K562 (cell line): ENCODE measurements around the gene AGK.

Experiments used
- BACH1 ChIP-seq: fragments of 200-800 bp; sonication (Bioruptor generic); IDR thresholded peaks from 2 replicates; pipeline ENCODE4 v1.6.1; 2016; ENCODE audit warnings: missing genetic modification characterization, missing compliant biosample characterization
- CTCF ChIP-seq, 3 experiments: IDR thresholded peaks in 2 of 3; conservative IDR thresholded peaks in 1 of 3; 2 replicates each; pipeline ENCODE4 v1.5.1; 2011 to 2012; ENCODE audit warnings: low read length in 3 of 3, mild to moderate bottlenecking in 3 of 3, control low read depth in 2 of 3, improper control_type of control experiment in 1 of 3, inconsistent platforms in 1 of 3, low read depth in 1 of 3, mixed read lengths in 1 of 3, moderate library complexity in 1 of 3; ENCODE audit not compliant: insufficient read depth in 2 of 3
- POLR2AphosphoS5 ChIP-seq: IDR thresholded peaks from 2 replicates; pipeline ENCODE4 v1.6.1; 2011; ENCODE audit warnings: mild to moderate bottlenecking, low read depth, low read length, moderate library complexity; ENCODE audit not compliant: control insufficient read depth, insufficient read depth
- SP1 ChIP-seq: sonication (generic); formaldehyde crosslinking; IDR thresholded peaks from 2 replicates; pipeline ENCODE4 v1.8.1; 2022; ENCODE audit warnings: mild to moderate bottlenecking, missing genetic modification reagents
- TCF7L2 ChIP-seq: fragments of 150-350 bp; IDR thresholded peaks from 2 replicates; pipeline ENCODE4 v1.6.1; 2016; ENCODE audit warnings: low read depth, mild to moderate bottlenecking, low read length, moderate library complexity
- XRCC5 ChIP-seq: fragments of 200-400 bp; formaldehyde crosslinking; IDR thresholded peaks from 2 replicates; pipeline ENCODE4 v1.6.1; 2017; ENCODE audit warnings: low read depth, mild to moderate bottlenecking, low read length
- ZNF449 ChIP-seq: fragments of 250-450 bp; sonication (Bioruptor Pico); IDR thresholded peaks from 2 replicates; pipeline ENCODE4 v1.8.0; 2022; ENCODE audit warnings: moderate library complexity, mild to moderate bottlenecking, inconsistent platforms
- TF ChIP-seq, protein P1 (sequence below): sonication (generic); formaldehyde crosslinking; IDR thresholded peaks from 2 replicates; pipeline ENCODE4 v1.9.0; 2022; ENCODE audit warnings: mild to moderate bottlenecking, missing genetic modification reagents
- TF ChIP-seq, protein P2 (sequence below): sonication (generic); formaldehyde crosslinking; IDR thresholded peaks from 2 replicates; pipeline ENCODE4 v1.8.0; 2022; ENCODE audit warnings: mild to moderate bottlenecking, missing genetic modification reagents

- TF ChIP-seq, protein P1, sequence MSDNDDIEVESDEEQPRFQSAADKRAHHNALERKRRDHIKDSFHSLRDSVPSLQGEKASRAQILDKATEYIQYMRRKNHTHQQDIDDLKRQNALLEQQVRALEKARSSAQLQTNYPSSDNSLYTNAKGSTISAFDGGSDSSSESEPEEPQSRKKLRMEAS (CRISPR knock-in tag) = no peak
- TF ChIP-seq, protein P2, sequence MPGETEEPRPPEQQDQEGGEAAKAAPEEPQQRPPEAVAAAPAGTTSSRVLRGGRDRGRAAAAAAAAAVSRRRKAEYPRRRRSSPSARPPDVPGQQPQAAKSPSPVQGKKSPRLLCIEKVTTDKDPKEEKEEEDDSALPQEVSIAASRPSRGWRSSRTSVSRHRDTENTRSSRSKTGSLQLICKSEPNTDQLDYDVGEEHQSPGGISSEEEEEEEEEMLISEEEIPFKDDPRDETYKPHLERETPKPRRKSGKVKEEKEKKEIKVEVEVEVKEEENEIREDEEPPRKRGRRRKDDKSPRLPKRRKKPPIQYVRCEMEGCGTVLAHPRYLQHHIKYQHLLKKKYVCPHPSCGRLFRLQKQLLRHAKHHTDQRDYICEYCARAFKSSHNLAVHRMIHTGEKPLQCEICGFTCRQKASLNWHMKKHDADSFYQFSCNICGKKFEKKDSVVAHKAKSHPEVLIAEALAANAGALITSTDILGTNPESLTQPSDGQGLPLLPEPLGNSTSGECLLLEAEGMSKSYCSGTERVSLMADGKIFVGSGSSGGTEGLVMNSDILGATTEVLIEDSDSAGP (CRISPR knock-in tag) = no peak
- TF ChIP-seq CTCF (IDR thresholded peaks at IDR 0.05 in 2 of 3, conservative IDR thresholded peaks at IDR 0.05 in 1 of 3; ENCODE audit: insufficient read depth in 2 of 3, low read depth in 1 of 3, low read length in 3 of 3) = no peak
- no peak for TF ChIP-seq BACH1 (tag)
- no peak for TF ChIP-seq SP1 (CRISPR knock-in tag)
- TF ChIP-seq ZNF449 = no peak
- TF ChIP-seq POLR2AphosphoS5 = no peak
- no peak for TF ChIP-seq TCF7L2
- no peak for TF ChIP-seq XRCC5
These were observed 151.7 kb downstream of the AGK start for GRCh38 chr7:141702892-141703291.
